Spleen (tissue), 11 donors: ENCODE results near the gene VPS8. TPM values are rescaled to one million over a fixed set of nuclear protein-coding genes. Genes with fewer than 3 reads are reported as not detected.

Experiments
- DNase-seq: peaks from one replicate; pipeline ENCODE4 v3.0.0-alpha.2; 2020
- H3K27ac ChIP-seq, 8 donors: fragments of 200-600 bp; sonication (generic) in 7 of 8; 1 replicate in 4 of 8; 2 replicates in 4 of 8; pipeline versions ENCODE4 v1.5.0 to v1.8.0; 2016 to 2021; ENCODE audit warnings: inconsistent platforms in 4 of 8, mild to moderate bottlenecking in 4 of 8, moderate library complexity in 1 of 8
- H3K27me3 ChIP-seq, 7 donors: fragments of 200-600 bp; sonication (generic) in 6 of 7; replicated peaks in 1 of 7; 1 replicate in 4 of 7; 2 replicates in 3 of 7; pipeline versions ENCODE4 v1.5.0 to v1.8.0; 2016 to 2021; ENCODE audit warnings: inconsistent platforms in 3 of 7, mild to moderate bottlenecking in 1 of 7
- H3K36me3 ChIP-seq, 6 donors: fragments of 200-600 bp; sonication (generic) in 5 of 6; 1 replicate in 4 of 6; 2 replicates in 2 of 6; pipeline versions ENCODE4 v1.5.0 to v1.8.0; 2016 to 2021; ENCODE audit warnings: inconsistent platforms in 2 of 6
- H3K4me1 ChIP-seq, 6 donors: fragments of 200-600 bp; sonication (generic) in 5 of 6; 1 replicate in 3 of 6; 2 replicates in 3 of 6; pipeline versions ENCODE4 v1.5.0 to v1.8.0; 2016 to 2021; ENCODE audit warnings: inconsistent platforms in 3 of 6
- H3K4me3 ChIP-seq, 8 donors: fragments of 200-600 bp; sonication (generic) in 7 of 8; 1 replicate in 4 of 8; 2 replicates in 4 of 8; pipeline versions ENCODE4 v1.5.0 to v1.8.0; 2016 to 2021; ENCODE audit warnings: inconsistent platforms in 4 of 8, mild to moderate bottlenecking in 4 of 8, moderate library complexity in 2 of 8
- H3K9me3 ChIP-seq, 8 donors: fragments of 200-600 bp; sonication (generic) in 7 of 8; 1 replicate in 4 of 8; 2 replicates in 4 of 8; pipeline versions ENCODE4 v1.5.0 to v1.8.0; 2016 to 2021; ENCODE audit warnings: inconsistent platforms in 4 of 8
- CTCF ChIP-seq, 11 experiments: fragments of 200-600 bp in 7 of 11; fragments of 450-650 bp in 4 of 11; sonication (generic) in 4 of 11; IDR thresholded peaks in 8 of 11; conservative IDR thresholded peaks in 3 of 11; 1 replicate in 7 of 11; 2 replicates in 4 of 11; pipeline versions ENCODE4 v1.4.0 to v1.8.0; 2016 to 2021; ENCODE audit warnings: antibody characterized with exemption in 11 of 11, inconsistent platforms in 4 of 11, mild to moderate bottlenecking in 1 of 11
- POLR2A ChIP-seq, 3 donors: fragments of 450-650 bp; IDR thresholded peaks; one replicate each; pipeline ENCODE4 v1.5.1; 2017; ENCODE audit warnings: antibody characterized with exemption in 3 of 3, mild to moderate bottlenecking in 1 of 3
- POLR2AphosphoS5 ChIP-seq, 3 donors: sonication (generic); formaldehyde crosslinking; IDR thresholded peaks; one replicate each; pipeline ENCODE4 v1.5.1; 2017; ENCODE audit warnings: antibody characterized with exemption in 3 of 3
- WGBS, 5 donors: extraction: QIAGEN DNeasy Blood & Tissue Kit in 3 of 5; methylation state at CpG; one replicate each; pipeline versions ENCODE4 v1.1.5 to v1.1.7; 2013 to 2018; 5-methylcytosine and 5-hydroxymethylcytosine counted together
- intact Hi-C: fragments of 100-400 bp; cut with DNase I; formaldehyde crosslinking; loops from one replicate; pipeline ENCODE4 v1.15.0; 2023; ENCODE audit warnings: low total_unique reads
- polyA plus RNA-seq, 3 donors: library from polyadenylated mRNA; stranded (reverse); fragments of 200-250 nt; gene quantifications; one replicate each; pipeline ENCODE4 v1.2.1, GENCODE V29; 2013
- total RNA-seq, 7 donors: library from RNA; depleted of rRNA in 3 of 7; stranded (reverse); fragments of >200 nt in 3 of 7; fragmentation: NEBNext Ultra II Directional in 4 of 7; extraction: Animal tissue kit (Norgen Biotek cat#: 25700) in 4 of 7; gene quantifications; one replicate each; pipeline versions ENCODE4 v1.1.0 to v1.2.1, GENCODE V29; 2016 to 2021
- donor health status: healthy with polysubstance abuse.
- donor health status: DM: no; HTN: no; CAD: no; lungs with moderate emphysema.
- donor health status: DM: no; HTN: no; CAD: no.
- donor health status: Bipolar disorder and iron deficiency.
- donor health status: healthy.
- donor health status: DM: no; HTN: no; CAD: no.
- donor health status: DM: yes; HTN: yes; CAD: no.

Gene VPS8
- total and polyA plus RNA-seq, 10 donors = 9.1 to 169 (median 97.5) TPM

- no peak overlapping the region for H3K27ac ChIP-seq
- no peaks in the 10 kb centered on the region for H3K9me3 ChIP-seq
- no peak overlapping the region for H3K4me3 ChIP-seq
- no peak for DNase-seq
- H3K4me1 ChIP-seq = peaks cover 0 to 4% (median 0%) of the 10 kb centered on the region in 6 donors
- WGBS, 5 donors = 82 to 98% (median 90%) methylated on average over 3 of the region's 3 CpGs
- peaks cover 0 to 26% (median 4%) of the 10 kb centered on the region in 7 donors for H3K27me3 ChIP-seq
- TF ChIP-seq POLR2A (IDR thresholded peaks at IDR 0.05) (no peak), POLR2AphosphoS5 (IDR thresholded peaks at IDR 0.05) (no peak), CTCF (IDR thresholded peaks at IDR 0.05 in 8 of 11, conservative IDR thresholded peaks at IDR 0.05 in 3 of 11) (no peak)
- intact Hi-C loops = no loop called here
- no peaks in the 10 kb centered on the region for H3K36me3 ChIP-seq
Measured at GRCh38 chr3:184796954-184797353, 15.0 kb upstream of the VPS8 start.

- Histone ChIP-seq H3K27ac (no peak overlapping the region), H3K9me3 (no peaks in the 10 kb centered on the region), H3K36me3 (no peaks in the 10 kb centered on the region), H3K4me3 (no peak overlapping the region), H3K4me1 (peaks cover 0 to 6% (median 0%) of the 10 kb centered on the region in 6 donors), H3K27me3 (peaks cover 0 to 26% (median 4%) of the 10 kb centered on the region in 7 donors)
- intact Hi-C loops = no loop called here
- WGBS, 5 donors = 86 to 94% (median 88%) methylated on average over 3 of the region's 3 CpGs
- DNase-seq = no peak
- no peak for TF ChIP-seq POLR2A (IDR thresholded peaks at IDR 0.05)
- no peak for TF ChIP-seq POLR2AphosphoS5 (IDR thresholded peaks at IDR 0.05)
- no peak for TF ChIP-seq CTCF (IDR thresholded peaks at IDR 0.05 in 8 of 11, conservative IDR thresholded peaks at IDR 0.05 in 3 of 11)
Measured at GRCh38 chr3:184798120-184798519, 13.8 kb upstream of the VPS8 start.

GRCh38 chr3:184800349-184800930 lies 11.5 kb upstream of the VPS8 start:
- H3K4me1 ChIP-seq = peaks cover 0 to 27% (median 4%) of the 10 kb centered on the region in 6 donors
- TF ChIP-seq POLR2AphosphoS5 (IDR thresholded peaks at IDR 0.05) (no peak), POLR2A (IDR thresholded peaks at IDR 0.05) (no peak), CTCF (IDR thresholded peaks at IDR 0.05 in 8 of 11, conservative IDR thresholded peaks at IDR 0.05 in 3 of 11) (no peak)
- intact Hi-C loops = no loop called here
- H3K9me3 ChIP-seq = no peaks in the 10 kb centered on the region
- no peaks in the 10 kb centered on the region for H3K36me3 ChIP-seq
- DNase-seq = no peak
- H3K4me3 ChIP-seq = no peak overlapping the region
- H3K27ac ChIP-seq = no peak overlapping the region
- H3K27me3 ChIP-seq = peaks cover 0 to 26% (median 4%) of the 10 kb centered on the region in 7 donors
- 79 to 86% (median 85%) methylated on average over 6 of the region's 6 CpGs for WGBS, 5 donors

- no peak for DNase-seq
- TF ChIP-seq POLR2AphosphoS5 (IDR thresholded peaks at IDR 0.05) = no peak
- no peak for TF ChIP-seq CTCF (IDR thresholded peaks at IDR 0.05 in 8 of 11, conservative IDR thresholded peaks at IDR 0.05 in 3 of 11)
- no peak for TF ChIP-seq POLR2A (IDR thresholded peaks at IDR 0.05)
- H3K27me3 ChIP-seq = peaks cover 0 to 26% (median 4%) of the 10 kb centered on the region in 7 donors
- peaks cover 0 to 34% (median 11%) of the 10 kb centered on the region in 6 donors for H3K4me1 ChIP-seq
- H3K27ac ChIP-seq = no peak overlapping the region
- H3K4me3 ChIP-seq = no peak overlapping the region
- WGBS, 5 donors = 61 to 74% (median 67%) methylated on average over 4 of the region's 4 CpGs
- H3K9me3 ChIP-seq = no peaks in the 10 kb centered on the region
- H3K36me3 ChIP-seq = no peaks in the 10 kb centered on the region
- intact Hi-C loops = no loop called here
Measured at GRCh38 chr3:184801241-184801785, 10.7 kb upstream of the VPS8 start.
